Neuron (in vitro differentiated cells): ENCODE measurements around the gene FEN1.

Experiments
- H2AFZ ChIP-seq: one replicate; pipeline ENCODE4 v1.6.1; 2013; ENCODE audit warnings: low read depth, mild to moderate bottlenecking, inconsistent platforms, low read length, moderate library complexity
- H3K27me3 ChIP-seq: one replicate; pipeline ENCODE4 v1.6.1; 2013; ENCODE audit warnings: low read length; ENCODE audit not compliant: insufficient read depth
- H3K36me3 ChIP-seq: one replicate; pipeline ENCODE4 v1.6.1; 2013; ENCODE audit warnings: low read length; ENCODE audit not compliant: insufficient read depth
- H3K4me1 ChIP-seq: one replicate; pipeline ENCODE4 v1.6.1; 2013; ENCODE audit warnings: low read length; ENCODE audit not compliant: insufficient read depth
- H3K4me3 ChIP-seq: 2 replicates; pipeline ENCODE4 v1.5.1; 2013; ENCODE audit warnings: mild to moderate bottlenecking, low read length, moderate library complexity
- H3K9me3 ChIP-seq: one replicate; pipeline ENCODE4 v1.6.1; 2013; ENCODE audit warnings: low read length

The FEN1 gene

DNA sequence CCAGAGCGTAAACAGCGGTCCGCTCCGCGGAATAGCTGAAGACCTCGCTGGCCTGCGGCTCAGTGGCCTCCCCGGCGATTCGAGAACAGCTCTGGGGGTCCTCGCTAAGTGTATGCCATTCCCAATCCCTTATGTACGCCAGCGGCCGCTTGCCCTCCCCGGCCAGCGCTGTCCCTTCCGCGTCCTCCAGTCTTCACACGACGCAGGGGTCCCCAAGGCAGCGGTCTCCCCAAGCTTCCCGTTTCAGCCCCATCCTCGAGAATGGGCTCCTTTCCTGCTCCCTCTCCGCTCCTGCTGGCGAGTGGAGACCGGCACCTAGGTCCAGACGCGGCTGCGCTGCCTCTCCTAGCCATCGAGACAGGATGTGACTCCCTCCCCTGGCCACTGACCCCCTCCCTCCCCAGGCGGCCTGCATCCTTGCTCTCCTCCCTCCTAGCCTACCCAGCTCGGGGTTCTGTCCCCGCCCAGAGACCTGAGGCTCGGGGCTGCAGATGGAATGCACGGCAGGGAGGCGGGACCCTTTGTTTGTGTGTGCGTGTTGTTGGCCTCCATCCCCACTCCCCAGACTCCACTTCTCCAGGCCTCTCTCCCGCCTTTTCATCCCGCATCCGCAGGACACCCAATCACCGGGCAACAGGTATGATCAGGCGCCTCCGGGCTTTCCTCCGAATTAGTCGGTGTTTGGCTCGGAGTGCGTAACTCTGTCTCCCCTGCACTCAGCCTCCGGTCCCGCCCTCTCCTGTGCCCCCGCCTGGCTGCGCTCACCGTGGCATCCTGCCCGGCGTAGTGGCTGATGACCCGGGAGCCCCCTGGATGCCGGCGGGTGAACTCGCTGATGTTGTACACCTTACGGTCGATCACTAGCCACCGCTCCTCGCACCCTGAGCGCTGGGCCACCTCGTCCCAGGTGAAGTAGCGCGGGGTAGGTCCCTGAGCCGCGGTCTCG lies 23.4 kb downstream of the FEN1 start:
- Histone ChIP-seq H3K36me3 (peaks cover 29% of the 10 kb centered on the region), H3K4me1 (peaks cover 23% of the 10 kb centered on the region), H3K4me3 (peak overlapping the region; percentile 93), H3K27me3 (no peaks in the 10 kb centered on the region), H3K9me3 (no peaks in the 10 kb centered on the region), H2AFZ (no peak overlapping the region)

DNA sequence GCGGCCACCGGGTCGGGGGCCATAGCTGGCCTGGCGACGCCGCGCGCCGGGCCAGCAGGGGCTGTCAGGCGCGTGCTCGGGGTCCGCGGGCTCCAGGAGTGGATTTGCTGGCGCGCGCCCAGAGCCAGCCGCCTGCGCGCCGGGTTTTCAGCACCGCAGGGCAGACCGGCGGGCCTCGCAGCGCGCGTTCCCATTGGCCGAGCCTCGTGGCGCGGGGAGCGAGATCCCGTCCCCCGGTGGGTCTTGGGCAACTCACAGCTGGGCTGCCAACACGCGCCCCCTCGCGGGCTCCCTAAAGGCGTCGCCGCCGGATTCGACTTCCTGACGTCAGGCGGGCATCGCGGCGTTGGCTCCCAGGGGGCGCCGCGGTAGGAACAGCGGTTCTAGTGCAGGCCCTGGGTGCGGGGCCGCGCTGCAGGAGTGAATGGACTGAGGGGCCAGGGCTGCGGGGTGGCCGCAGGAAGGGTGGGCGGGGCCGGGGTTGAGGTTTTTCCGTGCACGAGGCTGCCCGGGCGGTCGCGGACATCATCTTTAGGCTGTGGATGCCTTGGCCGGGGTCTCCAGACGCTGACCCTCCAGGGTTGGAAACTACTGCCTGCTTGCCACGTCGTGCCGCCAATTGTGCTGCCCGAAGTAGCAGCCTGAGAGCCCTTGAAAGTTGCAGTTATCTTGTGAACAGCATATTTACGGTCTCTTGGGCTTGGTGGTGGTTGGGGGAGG lies 24.2 kb downstream of the FEN1 start, which contains the start of gene FADS1:
FADS1 (minus strand) TSS at position 268 of the 720 bp plus-strand sequence; CDS start at position 194, 74 bp downstream.
- H2AFZ ChIP-seq = no peak within 1 kb of the TSS
- H3K27me3 ChIP-seq = no peaks in the 10 kb centered on the region
- peaks cover 23% of the 10 kb centered on the region for H3K4me1 ChIP-seq
- peak within 1 kb of the TSS; percentile 93 for H3K4me3 ChIP-seq
- H3K36me3 ChIP-seq = peaks cover 21% of the 10 kb centered on the region
- H3K9me3 ChIP-seq = no peaks in the 10 kb centered on the region

DNA sequence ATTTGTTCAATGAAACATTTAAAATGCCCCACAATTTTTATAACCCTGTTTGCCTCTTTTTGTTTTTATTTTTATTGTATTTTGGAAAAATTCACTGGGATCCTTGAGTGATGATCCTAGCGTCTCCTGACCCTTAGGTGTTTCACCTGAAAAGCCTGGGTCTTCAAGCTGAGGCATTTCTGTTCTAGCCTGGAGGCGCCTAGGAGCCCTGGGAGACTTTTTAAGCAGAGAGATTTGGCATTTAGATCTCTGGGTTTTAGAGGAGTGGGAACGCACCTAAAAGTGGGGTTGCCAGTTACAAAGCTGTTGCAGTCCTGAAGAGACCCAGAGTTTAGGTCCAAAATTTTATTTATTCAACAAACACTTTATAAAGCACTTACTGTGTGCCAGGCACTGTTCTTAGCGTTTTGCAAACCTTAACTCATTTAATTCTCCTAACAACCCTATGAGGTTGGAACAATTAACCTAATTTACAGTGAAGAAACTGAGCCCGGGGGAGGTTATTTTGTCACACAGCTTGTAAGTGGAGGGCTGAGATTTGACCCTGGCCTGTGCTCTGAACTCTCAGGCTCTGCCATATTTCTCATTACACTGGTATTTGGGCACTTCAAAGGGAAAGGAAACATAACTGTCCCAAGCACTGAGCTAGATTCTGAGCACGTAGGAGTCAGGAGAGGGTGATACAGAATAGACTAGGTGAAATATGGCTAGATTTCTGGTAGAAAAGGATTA lies 24.9 kb downstream of the FEN1 start:
- Histone ChIP-seq H3K27me3 (no peaks in the 10 kb centered on the region), H3K4me1 (peaks cover 23% of the 10 kb centered on the region), H3K36me3 (peaks cover 14% of the 10 kb centered on the region), H2AFZ (no peak overlapping the region), H3K4me3 (peak overlapping the region; percentile 93), H3K9me3 (no peaks in the 10 kb centered on the region)

- Histone ChIP-seq H3K36me3 (no peaks in the 10 kb centered on the region), H3K4me3 (no peak overlapping the region), H3K4me1 (peaks cover 12% of the 10 kb centered on the region), H3K9me3 (no peaks in the 10 kb centered on the region), H2AFZ (no peak overlapping the region), H3K27me3 (no peaks in the 10 kb centered on the region)
Measured at GRCh38 chr11:61820174-61820573, 27.5 kb downstream of the FEN1 start.

DNA sequence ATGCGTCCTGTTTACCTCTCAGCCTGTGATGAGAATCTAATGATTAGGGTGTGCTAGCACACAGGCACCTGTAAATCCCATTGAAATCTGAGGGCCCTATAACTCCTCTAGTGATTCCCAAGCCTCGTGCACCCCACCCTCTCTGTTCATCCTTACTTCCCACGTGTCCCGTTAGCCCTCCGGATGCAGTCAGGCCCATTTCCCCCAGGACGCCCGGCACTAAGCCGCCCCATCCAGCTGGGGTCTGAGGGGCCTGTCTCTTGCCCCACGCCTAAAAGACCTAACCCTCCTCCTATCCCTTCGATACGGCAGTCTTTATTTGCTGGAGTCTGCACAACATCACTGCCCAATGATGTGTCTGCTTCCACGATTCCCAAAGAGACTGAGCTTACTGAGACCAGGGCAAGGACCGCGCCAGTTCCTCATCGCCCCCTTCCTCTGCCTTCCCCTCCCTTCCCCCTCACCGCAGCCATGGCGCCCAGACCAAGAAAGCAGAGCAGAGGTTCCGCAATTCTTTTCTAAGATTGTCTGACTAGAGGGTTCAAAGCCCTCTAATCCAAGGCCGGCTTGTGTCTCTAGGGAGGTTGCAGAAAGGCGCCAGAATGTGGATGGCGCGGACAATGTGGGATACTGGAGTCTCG lies 34.3 kb downstream of the FEN1 start:
- H2AFZ ChIP-seq = peak overlapping the region; percentile 26
- peak overlapping the region; percentile 100 for H3K4me3 ChIP-seq
- H3K9me3 ChIP-seq = no peaks in the 10 kb centered on the region
- H3K27me3 ChIP-seq = no peaks in the 10 kb centered on the region
- H3K4me1 ChIP-seq = peaks cover 38% of the 10 kb centered on the region
- peaks cover 10% of the 10 kb centered on the region for H3K36me3 ChIP-seq

DNA sequence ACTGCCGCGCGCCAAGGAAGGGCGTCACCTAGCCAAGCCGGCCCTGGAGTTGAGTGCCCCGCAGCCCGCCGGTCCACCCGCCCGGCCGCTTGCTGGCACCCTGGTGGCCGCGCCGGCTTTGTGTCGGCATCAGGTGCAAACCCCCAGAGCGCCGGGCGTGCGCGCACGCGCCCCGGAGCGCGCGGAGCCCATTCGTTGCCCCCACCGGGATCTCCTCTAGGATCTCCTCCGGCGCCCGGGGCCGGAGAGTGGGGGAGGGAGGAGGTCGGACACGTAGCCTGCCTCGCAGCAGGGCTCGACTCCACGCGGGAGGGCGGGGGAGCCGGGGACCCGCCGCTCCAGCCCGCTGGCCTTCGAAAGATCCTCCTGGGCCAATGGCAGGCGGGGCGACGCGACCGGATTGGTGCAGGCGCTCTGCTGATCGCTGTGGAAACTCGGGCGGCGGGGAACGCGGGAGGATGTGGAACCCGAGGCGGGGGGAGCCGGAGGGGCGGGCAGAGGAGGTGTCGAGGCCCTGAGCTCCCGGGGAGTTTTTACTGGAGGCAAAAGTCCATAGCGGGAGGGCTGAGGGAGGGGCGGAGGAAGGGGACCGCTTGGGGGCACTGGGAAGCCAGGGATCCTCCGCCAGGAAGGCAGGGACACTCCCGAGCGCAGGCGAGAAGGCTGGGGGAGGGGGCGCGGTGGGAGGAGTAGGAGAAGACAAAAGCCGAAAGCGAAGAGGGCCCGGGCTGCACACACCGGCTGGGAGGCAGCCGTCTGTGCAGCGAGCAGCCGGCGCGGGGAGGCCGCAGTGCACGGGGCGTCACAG lies 35.1 kb downstream of the FEN1 start, which contains the start of gene FADS2:
FADS2 (plus strand) TSS at position 730 of the 808 bp plus-strand sequence. CDS start 91 bp downstream, outside the sequence.
- Histone ChIP-seq H2AFZ (peak within 1 kb of the TSS; percentile 26), H3K4me1 (peaks cover 45% of the 10 kb centered on the region), H3K4me3 (peak within 1 kb of the TSS; percentile 100), H3K36me3 (peaks cover 17% of the 10 kb centered on the region), H3K9me3 (no peaks in the 10 kb centered on the region), H3K27me3 (no peaks in the 10 kb centered on the region)

GRCh38 chr11:61828379-61828628 lies 35.6 kb downstream of the FEN1 start:
- Histone ChIP-seq H3K9me3 (no peaks in the 10 kb centered on the region), H3K4me3 (peak overlapping the region; percentile 100), H3K27me3 (no peaks in the 10 kb centered on the region), H3K36me3 (peaks cover 23% of the 10 kb centered on the region), H3K4me1 (peaks cover 50% of the 10 kb centered on the region), H2AFZ (no peak overlapping the region)

- Histone ChIP-seq H2AFZ (no peak overlapping the region), H3K36me3 (peaks cover 28% of the 10 kb centered on the region), H3K4me3 (peak overlapping the region; percentile 100), H3K9me3 (no peaks in the 10 kb centered on the region), H3K27me3 (no peaks in the 10 kb centered on the region), H3K4me1 (peaks cover 55% of the 10 kb centered on the region)
Measured at GRCh38 chr11:61828629-61829407, 36.1 kb downstream of the FEN1 start.

DNA sequence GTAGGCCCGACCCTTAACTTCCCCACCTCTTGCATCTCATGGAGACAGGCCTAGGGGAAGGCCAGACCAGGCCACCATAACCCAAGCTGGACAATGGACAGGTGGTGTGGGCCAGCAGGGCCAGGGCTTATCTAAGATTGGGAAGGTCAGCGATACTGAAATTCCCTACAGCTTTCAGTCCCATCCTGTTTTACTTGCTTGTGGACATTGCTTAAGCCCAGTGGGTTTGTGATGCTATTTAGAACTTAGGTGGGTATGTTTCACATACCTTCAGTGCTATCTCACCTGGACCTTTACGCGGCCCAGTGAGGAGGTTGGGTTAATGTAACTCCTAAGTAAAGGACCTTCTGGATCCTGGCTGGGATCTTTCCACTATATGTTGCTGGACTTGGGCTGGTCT lies 37.1 kb downstream of the FEN1 start:
- no peak overlapping the region for H2AFZ ChIP-seq
- H3K27me3 ChIP-seq = no peaks in the 10 kb centered on the region
- H3K9me3 ChIP-seq = no peaks in the 10 kb centered on the region
- H3K4me1 ChIP-seq = peaks cover 64% of the 10 kb centered on the region
- peaks cover 30% of the 10 kb centered on the region for H3K36me3 ChIP-seq
- H3K4me3 ChIP-seq = peak overlapping the region; percentile 100

DNA sequence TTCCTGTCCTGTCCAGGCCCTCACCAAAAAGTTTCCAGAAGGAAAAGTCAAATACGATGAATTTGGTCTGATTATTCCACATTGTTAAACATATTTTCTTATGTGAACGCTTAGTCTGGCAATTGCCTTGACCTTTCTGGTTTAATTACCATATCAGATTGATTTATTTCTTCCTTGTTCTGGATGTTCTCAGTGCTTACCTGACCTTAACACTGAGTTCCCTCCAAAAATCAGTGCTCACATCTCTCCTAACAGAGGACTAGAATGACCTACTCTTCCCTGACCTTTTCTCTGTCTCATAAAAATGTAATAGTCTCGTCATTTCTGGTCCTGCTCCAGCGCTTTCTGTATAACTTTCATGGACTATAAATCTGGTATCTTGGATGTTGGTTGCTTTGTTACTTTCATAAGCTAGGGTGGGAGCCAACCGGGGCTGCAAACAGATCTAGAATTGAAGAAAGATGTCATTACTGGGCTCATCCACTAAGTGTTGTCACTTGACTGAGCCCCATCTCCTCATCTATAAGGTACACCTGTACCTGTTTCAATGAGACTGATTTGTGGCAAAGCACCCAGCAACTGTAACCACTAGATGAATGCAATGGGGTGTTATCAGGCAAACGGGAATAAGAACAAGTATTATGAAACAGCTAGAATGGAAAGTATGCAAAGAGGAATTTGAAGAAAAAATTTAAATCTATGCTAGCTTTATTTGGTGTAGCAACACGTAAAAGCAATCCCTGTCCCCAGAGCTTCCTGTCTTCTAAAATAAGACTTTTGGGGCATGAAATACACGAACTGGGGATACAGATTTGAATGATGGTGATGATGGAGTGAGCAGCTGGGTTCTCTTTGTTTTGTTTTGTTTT lies 37.8 kb downstream of the FEN1 start:
- Histone ChIP-seq H3K9me3 (no peaks in the 10 kb centered on the region), H3K36me3 (peaks cover 30% of the 10 kb centered on the region), H3K4me3 (peak overlapping the region; percentile 100), H3K27me3 (no peaks in the 10 kb centered on the region), H3K4me1 (peaks cover 67% of the 10 kb centered on the region), H2AFZ (no peak overlapping the region)

- no peaks in the 10 kb centered on the region for H3K9me3 ChIP-seq
- H3K36me3 ChIP-seq = peaks cover 43% of the 10 kb centered on the region
- no peak overlapping the region for H3K4me3 ChIP-seq
- H3K27me3 ChIP-seq = no peaks in the 10 kb centered on the region
- peaks cover 55% of the 10 kb centered on the region for H3K4me1 ChIP-seq
- H2AFZ ChIP-seq = no peak overlapping the region
Measured at GRCh38 chr11:61832207-61832606, 39.5 kb downstream of the FEN1 start.
